Measurements from ENCODE around the gene PTPRK. TPM values are rescaled to one million over a fixed set of nuclear protein-coding genes. Genes with fewer than 3 reads are reported as not detected.

The PTPRK gene
- polyA plus RNA-seq, 1 donor (not counting 4 experiments of a cell fraction or from before 2014, with no cell fraction given): 52.7 TPM

GRCh38 chr6:128047989-128048388 lies 472.4 kb downstream of the PTPRK start:
- Histone ChIP-seq H3K27me3 (ENCODE audit: control insufficient read depth, extremely low read depth, insufficient read depth, low read length) (no peaks in the 10 kb centered on the region), H3K9me3 (ENCODE audit: control insufficient read depth, low read depth, low read length) (no peaks in the 10 kb centered on the region), H3K4me3 (ENCODE audit: control insufficient read depth in 2 of 3, extremely low read depth in 1 of 3, insufficient read depth in 2 of 3, low read depth in 1 of 3, low read length in 3 of 3) (no peak overlapping the region), H3K4me1 (ENCODE audit: control insufficient read depth, extremely low read depth, insufficient read depth, low read length) (no peaks in the 10 kb centered on the region), H3K9me1 (ENCODE audit: control insufficient read depth, extremely low read depth, insufficient read depth, low read length) (no peaks in the 10 kb centered on the region), H3K27ac (ENCODE audit: control insufficient read depth, insufficient read depth, low read length) (no peak overlapping the region), H3K79me2 (ENCODE audit: control insufficient read depth, insufficient read depth, low read length) (no peaks in the 10 kb centered on the region), H3K36me3 (ENCODE audit: control insufficient read depth in 2 of 2, extremely low read depth in 1 of 2, insufficient read depth in 2 of 2, low read length in 2 of 2) (peaks cover 0 to 2% of the 10 kb centered on the region in 2 experiments), H4K20me1 (ENCODE audit: control insufficient read depth, extremely low read depth, insufficient read depth, low read length) (no peaks in the 10 kb centered on the region), H3K4me2 (ENCODE audit: control insufficient read depth, extremely low read depth, insufficient read depth, low read depth, low read length) (no peak overlapping the region), H3K9ac (ENCODE audit: control insufficient read depth, extremely low read depth, insufficient read depth, low read length) (no peak overlapping the region), H2AFZ (ENCODE audit: control insufficient read depth, low read length) (no peak overlapping the region)
- TF ChIP-seq EZH2 (IDR thresholded peaks at IDR 0.05; ENCODE audit: low read length): no peak
- no peak for TF ChIP-seq CTCF (optimal IDR thresholded peaks at IDR 0.05 in 1 of 3, IDR thresholded peaks at IDR 0.05 in 1 of 3, conservative IDR thresholded peaks at IDR 0.05 in 1 of 3; ENCODE audit: extremely low read depth in 1 of 3, insufficient read depth in 2 of 3, low read length in 3 of 3)
- DNase-seq (ENCODE audit: low read depth, low spot score): no peak
- dilution Hi-C loops (cut with MboI; ENCODE audit: extremely low pct_ligation_motif_present, low sequenced_read_pairs): no loop called here
- no peak for FAIRE-seq

- Histone ChIP-seq H3K4me2 (ENCODE audit: control insufficient read depth, extremely low read depth, insufficient read depth, low read depth, low read length) (no peak overlapping the region), H2AFZ (ENCODE audit: control insufficient read depth, low read length) (no peak overlapping the region), H3K36me3 (ENCODE audit: control insufficient read depth in 2 of 2, extremely low read depth in 1 of 2, insufficient read depth in 2 of 2, low read length in 2 of 2) (peaks cover 0 to 2% of the 10 kb centered on the region in 2 experiments), H3K4me3 (ENCODE audit: control insufficient read depth in 2 of 3, extremely low read depth in 1 of 3, insufficient read depth in 2 of 3, low read depth in 1 of 3, low read length in 3 of 3) (no peak overlapping the region), H3K9me3 (ENCODE audit: control insufficient read depth, low read depth, low read length) (no peaks in the 10 kb centered on the region), H3K9ac (ENCODE audit: control insufficient read depth, extremely low read depth, insufficient read depth, low read length) (no peak overlapping the region), H3K9me1 (ENCODE audit: control insufficient read depth, extremely low read depth, insufficient read depth, low read length) (no peaks in the 10 kb centered on the region), H3K4me1 (ENCODE audit: control insufficient read depth, extremely low read depth, insufficient read depth, low read length) (no peaks in the 10 kb centered on the region), H3K27ac (ENCODE audit: control insufficient read depth, insufficient read depth, low read length) (no peak overlapping the region), H3K79me2 (ENCODE audit: control insufficient read depth, insufficient read depth, low read length) (no peaks in the 10 kb centered on the region), H3K27me3 (ENCODE audit: control insufficient read depth, extremely low read depth, insufficient read depth, low read length) (no peaks in the 10 kb centered on the region), H4K20me1 (ENCODE audit: control insufficient read depth, extremely low read depth, insufficient read depth, low read length) (no peaks in the 10 kb centered on the region)
- FAIRE-seq (no peak), DNase-seq (ENCODE audit: low read depth, low spot score) (no peak)
- dilution Hi-C loops (cut with MboI; ENCODE audit: extremely low pct_ligation_motif_present, low sequenced_read_pairs): no loop called here
- TF ChIP-seq EZH2 (IDR thresholded peaks at IDR 0.05; ENCODE audit: low read length) (no peak), CTCF (optimal IDR thresholded peaks at IDR 0.05 in 1 of 3, IDR thresholded peaks at IDR 0.05 in 1 of 3, conservative IDR thresholded peaks at IDR 0.05 in 1 of 3; ENCODE audit: extremely low read depth in 1 of 3, insufficient read depth in 2 of 3, low read length in 3 of 3) (no peak)
Observed at GRCh38 chr6:128046033-128046432, 474.4 kb downstream of the PTPRK start.

Data from keratinocyte (primary cell).